Effector memory CD4-positive, alpha-beta T cell (primary cell): Measurements from ENCODE around the gene HOXD11.

ENCODE experiments used
- DNase-seq, 3 donors: peaks; one replicate each; pipeline ENCODE4 v3.0.0-alpha.2; 2020
- H3K27ac ChIP-seq: 2 replicates; pipeline ENCODE4 v1.7.0; 2013; ENCODE audit warnings: mild to moderate bottlenecking, low read length, moderate library complexity; ENCODE audit not compliant: insufficient read depth, poor library complexity, severe bottlenecking
- H3K27me3 ChIP-seq: replicated peaks from 2 replicates; pipeline ENCODE4 v1.7.0; 2013; ENCODE audit warnings: mild to moderate bottlenecking, low read length; ENCODE audit not compliant: insufficient read depth, control insufficient read depth, poor library complexity, severe bottlenecking
- H3K36me3 ChIP-seq: 2 replicates; pipeline ENCODE4 v1.7.0; 2013; ENCODE audit warnings: mild to moderate bottlenecking, low read length, moderate library complexity; ENCODE audit not compliant: control insufficient read depth, insufficient read depth
- H3K4me1 ChIP-seq: 2 replicates; pipeline ENCODE4 v1.7.0; 2013; ENCODE audit warnings: low read length, mild to moderate bottlenecking; ENCODE audit not compliant: control insufficient read depth, insufficient read depth, poor library complexity, severe bottlenecking
- H3K4me3 ChIP-seq: 2 replicates; pipeline ENCODE4 v1.7.0; 2013; ENCODE audit warnings: low read length, low read depth, mild to moderate bottlenecking; ENCODE audit not compliant: insufficient read depth, poor library complexity, severe bottlenecking
- H3K9me3 ChIP-seq: 2 replicates; pipeline ENCODE4 v1.7.0; 2013; ENCODE audit warnings: mild to moderate bottlenecking, low read length, moderate library complexity; ENCODE audit not compliant: control insufficient read depth

The HOXD11 gene

DNA sequence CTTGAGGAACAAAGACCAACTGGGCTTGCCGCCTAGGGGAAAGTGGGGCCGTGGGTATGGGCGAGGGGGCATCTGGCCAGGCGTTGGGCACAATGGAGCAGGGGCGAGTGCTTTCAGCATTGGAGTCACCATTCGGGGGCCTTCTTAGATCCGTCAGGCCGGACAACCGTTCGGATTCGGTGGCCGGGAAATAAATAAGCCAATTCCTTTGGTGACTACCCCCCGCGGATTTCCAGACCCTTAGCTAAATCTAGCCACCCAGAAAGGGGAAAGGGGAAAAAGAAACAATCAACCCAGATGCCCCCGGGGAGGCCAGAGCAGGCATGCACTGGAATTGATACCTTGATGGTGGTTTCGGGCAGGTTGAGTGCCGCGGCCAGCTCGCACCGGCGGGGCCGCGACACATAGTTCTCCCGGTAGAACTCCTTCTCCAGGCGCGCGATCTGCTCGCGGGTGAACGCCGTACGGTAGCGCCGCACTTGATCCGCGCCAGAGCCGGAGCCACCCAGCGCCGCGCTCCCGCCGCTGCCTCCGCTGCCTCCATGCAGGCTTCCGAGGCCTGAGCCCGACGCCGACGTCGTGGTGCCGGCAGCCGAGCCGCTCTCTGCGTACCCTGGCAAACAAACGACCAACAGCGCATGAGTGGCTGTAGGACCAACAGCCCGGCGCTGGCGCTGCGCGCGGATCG, 25.1 kb upstream of the HOXD11 start:
- DNase-seq, result no peak
- Histone ChIP-seq H3K9me3 (peaks cover 25% of the 10 kb centered on the region), H3K4me3 (no peak overlapping the region), H3K4me1 (peaks cover 5% of the 10 kb centered on the region), H3K36me3 (no peaks in the 10 kb centered on the region), H3K27ac (no peak overlapping the region), H3K27me3 (peaks cover 86% of the 10 kb centered on the region)

- H3K4me1 ChIP-seq, result peaks cover 5% of the 10 kb centered on the region
These were observed 24.6 kb upstream of the HOXD11 start for GRCh38 chr2:176082525-176082823.

DNA sequence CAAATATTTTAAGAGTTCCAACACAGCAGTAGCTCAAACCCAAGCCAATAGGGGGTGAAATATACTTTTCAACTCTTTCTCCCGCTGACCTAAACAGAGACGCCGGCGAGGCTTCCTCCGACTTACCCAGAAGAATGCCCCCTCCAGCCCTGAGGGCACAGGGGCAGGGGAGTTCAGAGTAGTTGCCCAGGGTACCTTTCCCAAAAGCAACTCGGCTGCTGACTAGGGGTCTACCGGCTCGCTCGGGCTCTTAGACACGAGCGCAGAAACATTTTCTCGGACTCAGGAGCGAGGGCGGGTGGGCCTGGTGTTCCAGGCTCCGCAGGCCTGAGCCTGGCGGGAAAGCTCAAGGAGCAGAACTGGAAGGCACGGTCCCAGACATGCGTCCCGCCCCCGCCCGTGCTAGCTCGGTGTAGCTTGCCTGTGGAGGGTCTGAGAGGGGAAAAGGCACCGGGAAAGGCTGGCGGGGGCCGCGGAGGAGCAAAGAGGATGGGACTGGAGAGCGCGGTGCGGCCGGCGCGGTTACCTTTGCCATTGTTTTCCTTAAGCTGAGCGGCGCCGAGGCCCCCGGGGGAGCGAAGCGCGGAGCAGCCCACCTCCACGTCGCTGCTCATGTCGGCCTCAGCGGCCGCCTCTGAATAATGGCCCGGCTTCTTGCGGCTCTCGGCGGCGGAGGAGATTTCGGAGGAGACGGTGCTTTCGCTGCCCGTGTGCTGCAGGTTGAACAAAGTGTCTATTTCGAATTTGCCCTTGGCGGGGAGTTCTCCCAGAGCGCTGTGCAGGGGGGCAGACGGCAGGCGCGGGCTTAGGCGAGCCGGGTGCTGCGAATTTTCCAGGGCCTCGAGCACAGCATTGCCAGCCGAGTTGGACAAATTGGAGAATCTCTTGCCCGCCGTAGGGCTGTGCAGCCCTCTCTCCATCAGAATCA, 24.0 kb upstream of the HOXD11 start:
- DNase-seq, result no peak
- Histone ChIP-seq H3K4me1 (peaks cover 5% of the 10 kb centered on the region), H3K4me3 (no peak overlapping the region), H3K36me3 (no peaks in the 10 kb centered on the region), H3K9me3 (peaks cover 25% of the 10 kb centered on the region), H3K27me3 (peaks cover 90% of the 10 kb centered on the region), H3K27ac (no peak overlapping the region)

More at GRCh38 chr2:176082525-176082823, 24.6 kb upstream of the HOXD11 start:
- no peak for DNase-seq
- Histone ChIP-seq H3K4me3 (no peak overlapping the region), H3K27me3 (peaks cover 86% of the 10 kb centered on the region), H3K36me3 (no peaks in the 10 kb centered on the region), H3K27ac (no peak overlapping the region), H3K9me3 (peaks cover 25% of the 10 kb centered on the region)

DNA sequence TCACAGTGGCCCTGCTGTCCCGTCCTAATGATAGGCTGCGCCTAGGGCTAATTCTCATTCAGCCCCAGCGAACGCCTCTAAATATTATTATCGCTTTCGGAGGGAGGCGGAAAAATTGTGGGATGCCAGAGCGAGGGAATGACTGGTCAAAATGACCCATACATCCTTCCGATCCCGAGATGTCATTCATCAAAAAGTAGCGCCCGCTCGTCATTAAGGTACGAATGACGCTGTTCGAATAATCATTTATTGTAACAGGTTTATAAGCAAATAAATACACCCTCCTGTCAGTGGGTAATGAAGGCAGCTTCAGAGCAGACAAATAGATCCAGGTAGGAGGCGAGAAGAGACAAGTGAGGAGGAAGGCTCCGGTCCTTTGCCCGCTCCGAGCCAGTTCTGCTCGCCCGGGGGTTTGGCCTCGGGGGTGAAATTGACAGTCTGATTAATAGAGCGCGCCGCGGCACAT, 23.3 kb upstream of the HOXD11 start, which contains the start of gene EVX2:
TSS of gene EVX2 (minus strand) at position 167 of the 466 bp plus-strand sequence. CDS start 186 bp downstream, outside the sequence.
- Histone ChIP-seq H3K27ac (no peak within 1 kb of the TSS), H3K4me3 (no peak within 1 kb of the TSS), H3K27me3 (peaks cover 92% of the 10 kb centered on the region), H3K4me1 (peaks cover 5% of the 10 kb centered on the region), H3K9me3 (peaks cover 25% of the 10 kb centered on the region), H3K36me3 (no peaks in the 10 kb centered on the region)
- no peak for DNase-seq

- DNase-seq, result no peak
- peaks cover 92% of the 10 kb centered on the region for H3K27me3 ChIP-seq
- peaks cover 25% of the 10 kb centered on the region for H3K9me3 ChIP-seq
- H3K4me1 ChIP-seq, result no peaks in the 10 kb centered on the region
- H3K4me3 ChIP-seq, result no peak overlapping the region
- H3K36me3 ChIP-seq, result no peaks in the 10 kb centered on the region
- H3K27ac ChIP-seq, result no peak overlapping the region
These were observed 22.4 kb upstream of the HOXD11 start for GRCh38 chr2:176084611-176085119.

DNA sequence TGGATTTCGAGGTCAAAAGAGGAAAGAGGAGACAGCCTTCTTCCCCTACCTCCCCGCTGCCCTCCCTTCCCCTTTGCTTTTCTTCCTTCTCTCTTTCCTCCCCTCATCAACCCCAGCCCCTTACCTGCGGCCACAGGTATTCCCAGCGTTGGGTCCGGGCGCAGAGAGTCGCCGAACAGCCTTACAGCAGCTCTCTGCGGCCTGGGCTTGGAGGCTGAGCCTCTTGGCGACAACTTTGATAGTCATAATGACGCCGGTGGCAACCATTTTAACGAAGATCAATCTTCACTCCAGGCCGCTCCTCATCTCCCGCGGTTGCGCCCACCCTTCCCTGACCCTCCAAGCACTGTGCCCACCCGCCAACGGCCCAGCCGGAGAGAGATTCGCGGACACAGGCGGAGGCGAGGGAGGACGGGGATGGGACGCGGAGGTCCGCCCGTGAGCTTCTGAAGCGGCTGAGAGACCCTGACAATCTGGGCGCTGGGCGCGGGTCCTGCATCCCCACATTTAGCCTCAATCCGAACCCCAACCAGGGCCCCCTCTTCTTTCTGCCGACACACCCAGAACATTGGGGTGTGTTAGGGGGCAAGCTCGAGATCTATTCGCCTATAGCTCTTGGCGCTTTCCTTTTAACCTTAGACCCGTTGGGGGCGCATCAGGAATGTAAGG, 21.8 kb upstream of the HOXD11 start:
- no peak for DNase-seq
- H3K4me1 ChIP-seq, result no peaks in the 10 kb centered on the region
- H3K27ac ChIP-seq, result no peak overlapping the region
- H3K9me3 ChIP-seq, result peaks cover 25% of the 10 kb centered on the region
- H3K27me3 ChIP-seq, result peaks cover 94% of the 10 kb centered on the region
- H3K36me3 ChIP-seq, result no peaks in the 10 kb centered on the region
- no peak overlapping the region for H3K4me3 ChIP-seq

DNA sequence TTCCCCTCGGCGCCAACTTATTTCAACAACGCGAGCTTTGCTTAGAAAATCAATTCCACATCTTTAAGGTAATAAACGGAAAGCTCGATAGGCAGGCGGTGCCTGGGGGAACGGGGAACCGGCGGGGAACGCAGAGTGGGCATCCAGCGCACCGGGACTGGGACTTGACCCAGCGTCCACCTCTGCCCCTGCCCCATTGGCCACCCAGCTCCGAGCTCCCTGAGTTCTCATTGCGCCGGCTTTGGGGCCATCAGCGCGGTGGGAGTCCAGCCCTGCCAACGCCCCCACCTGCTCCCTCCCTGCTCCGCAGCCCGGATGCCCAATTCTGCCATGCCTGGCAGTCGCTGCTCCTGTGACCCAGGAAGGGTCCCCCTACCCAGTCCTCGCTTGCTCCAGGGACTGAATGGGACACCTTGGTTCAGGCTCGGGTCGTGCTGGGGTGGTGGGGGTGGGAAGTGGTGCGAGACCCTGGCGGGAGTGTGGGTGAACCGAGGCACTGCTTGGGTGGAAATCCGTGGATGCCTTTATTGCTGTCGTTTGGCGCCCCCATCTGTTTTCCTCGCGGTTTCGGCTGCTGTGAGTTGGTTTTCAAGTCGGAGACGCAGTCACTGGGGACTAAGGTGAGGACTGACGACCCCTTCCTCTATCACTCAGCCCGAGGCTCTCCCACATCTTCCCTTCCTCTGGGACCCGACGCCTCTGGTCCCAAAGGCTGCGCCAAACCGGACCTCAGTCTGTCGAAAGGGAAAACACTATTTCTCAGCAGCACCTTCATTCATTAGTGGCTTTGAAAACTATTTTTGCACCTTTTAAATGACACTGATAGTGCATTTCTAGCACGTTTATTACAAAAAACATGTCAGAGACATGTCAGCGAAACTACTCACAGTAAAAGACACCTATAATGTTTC, 21.0 kb upstream of the HOXD11 start:
- H3K27me3 ChIP-seq, result peaks cover 97% of the 10 kb centered on the region
- no peaks in the 10 kb centered on the region for H3K36me3 ChIP-seq
- no peak overlapping the region for H3K27ac ChIP-seq
- no peak overlapping the region for H3K4me3 ChIP-seq
- no peaks in the 10 kb centered on the region for H3K4me1 ChIP-seq
- peaks cover 22% of the 10 kb centered on the region for H3K9me3 ChIP-seq
- no peak for DNase-seq

DNA sequence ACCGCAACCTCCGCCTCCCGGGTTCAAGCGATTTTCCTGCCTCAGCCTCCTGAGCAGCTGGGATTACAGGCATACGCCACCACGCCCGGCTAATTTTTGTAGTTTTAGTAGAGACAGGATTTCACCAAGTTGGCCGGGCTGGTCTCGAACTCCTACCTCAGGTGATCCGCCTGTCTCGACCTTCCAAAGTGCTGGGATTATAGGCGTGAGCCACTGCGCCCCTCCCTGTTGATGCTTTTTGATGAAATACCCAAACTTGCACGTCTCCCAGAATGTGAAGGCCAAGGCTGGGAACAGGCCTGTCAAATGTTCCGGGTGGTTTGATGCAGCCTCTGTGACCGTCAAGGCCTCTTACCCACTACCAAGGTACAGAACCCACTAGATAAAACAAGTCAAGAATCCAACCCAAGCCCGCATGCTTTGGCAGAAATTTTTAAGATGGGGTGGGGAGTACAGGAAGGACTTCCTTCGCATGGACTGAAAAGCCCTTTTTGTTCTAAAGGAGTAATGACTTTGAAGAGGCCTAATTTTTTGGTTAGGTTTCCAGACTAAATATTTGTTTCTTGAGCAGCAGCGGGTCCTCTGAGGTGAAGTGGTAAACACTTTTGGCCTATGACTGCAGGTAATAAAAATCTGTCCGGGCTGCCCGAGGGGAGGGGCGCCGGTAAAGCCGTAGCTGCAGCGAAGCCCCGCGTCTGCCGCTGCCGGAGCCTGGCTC, 19.6 kb upstream of the HOXD11 start:
- DNase-seq, result no peak
- H3K4me1 ChIP-seq, result no peaks in the 10 kb centered on the region
- peaks cover 12% of the 10 kb centered on the region for H3K9me3 ChIP-seq
- H3K27ac ChIP-seq, result no peak overlapping the region
- peaks cover 94% of the 10 kb centered on the region for H3K27me3 ChIP-seq
- no peaks in the 10 kb centered on the region for H3K36me3 ChIP-seq
- no peak overlapping the region for H3K4me3 ChIP-seq
